WERI-Rb-1 (cell line): ENCODE data around the gene PPOX.

Experiments
- DNase-seq: peaks from one replicate; pipeline ENCODE4 v3.0.0-alpha.2; 2020
- H3K27ac ChIP-seq: fragments of 250-450 bp; sonication (Bioruptor Pico); 2 replicates; pipeline ENCODE4 v1.5.1; 2020; ENCODE audit warnings: mild to moderate bottlenecking, moderate library complexity
- H3K27me3 ChIP-seq: fragments of 250-450 bp; sonication (Bioruptor Pico); 2 replicates; pipeline ENCODE4 v1.5.1; 2021; ENCODE audit warnings: mild to moderate bottlenecking, low read depth, moderate library complexity; ENCODE audit not compliant: insufficient read depth, severe bottlenecking
- H3K36me3 ChIP-seq: fragments of 250-450 bp; sonication (Bioruptor Pico); 2 replicates; pipeline ENCODE4 v1.5.1; 2020; ENCODE audit warnings: mild to moderate bottlenecking, moderate library complexity
- H3K4me3 ChIP-seq: 2 replicates; pipeline ENCODE4 v1.5.1; 2011; ENCODE audit warnings: low read depth, mild to moderate bottlenecking, control low read depth, low read length
- H3K9me3 ChIP-seq: fragments of 250-450 bp; sonication (Bioruptor Pico); 2 replicates; pipeline ENCODE4 v1.5.1; 2021; ENCODE audit warnings: mild to moderate bottlenecking, moderate library complexity; ENCODE audit not compliant: severe bottlenecking
- CTCF ChIP-seq: IDR thresholded peaks from 2 replicates; pipeline ENCODE4 v1.5.1; 2011; ENCODE audit warnings: low read depth, mild to moderate bottlenecking, control low read depth, inconsistent platforms, low read length

PPOX gene

GRCh38 chr1:161162052-161162451, 4.2 kb upstream of the PPOX start:
- Histone ChIP-seq H3K27me3 (no peaks in the 10 kb centered on the region), H3K27ac (no peak overlapping the region), H3K4me3 (no peak overlapping the region), H3K9me3 (no peaks in the 10 kb centered on the region), H3K36me3 (peaks cover 61% of the 10 kb centered on the region)
- DNase-seq: no peak
- TF ChIP-seq CTCF: no peak

- peaks cover 58% of the 10 kb centered on the region for H3K36me3 ChIP-seq
- no peaks in the 10 kb centered on the region for H3K9me3 ChIP-seq
- DNase-seq: no peak
- H3K4me3 ChIP-seq: no peak overlapping the region
- H3K27me3 ChIP-seq: no peaks in the 10 kb centered on the region
- TF ChIP-seq CTCF: no peak
- no peak overlapping the region for H3K27ac ChIP-seq
Observed at GRCh38 chr1:161162806-161163205, 3.4 kb upstream of the PPOX start.

- TF ChIP-seq CTCF: no peak
- Histone ChIP-seq H3K9me3 (no peaks in the 10 kb centered on the region), H3K4me3 (no peak overlapping the region), H3K27ac (no peak overlapping the region), H3K27me3 (no peaks in the 10 kb centered on the region), H3K36me3 (peaks cover 53% of the 10 kb centered on the region)
- DNase-seq: no peak
Observed at GRCh38 chr1:161163793-161164192, 2.4 kb upstream of the PPOX start.

- H3K27me3 ChIP-seq: no peaks in the 10 kb centered on the region
- peaks cover 63% of the 10 kb centered on the region for H3K36me3 ChIP-seq
- H3K4me3 ChIP-seq: peak overlapping the region; percentile 68
- TF ChIP-seq CTCF: no peak
- H3K27ac ChIP-seq: peak overlapping the region; percentile 61
- DNase-seq: no peak
- H3K9me3 ChIP-seq: no peaks in the 10 kb centered on the region
Observed at GRCh38 chr1:161164901-161165610, 1.2 kb upstream of the PPOX start.

- Histone ChIP-seq H3K4me3 (peak overlapping the region; percentile 68), H3K9me3 (no peaks in the 10 kb centered on the region), H3K27ac (peak overlapping the region; percentile 57), H3K36me3 (peaks cover 71% of the 10 kb centered on the region), H3K27me3 (no peaks in the 10 kb centered on the region)
- TF ChIP-seq CTCF: no peak
- peak; percentile 68 for DNase-seq
Observed at GRCh38 chr1:161166669-161167548, 683 bp downstream of the PPOX start.
